WTC11 (cell line): ENCODE measurements around the gene RASL10A.

Experiments
- NR1H2 ChIP-seq: sonication (generic); formaldehyde crosslinking; IDR thresholded peaks from 2 replicates; pipeline ENCODE4 v1.9.0; 2021; ENCODE audit warnings: mild to moderate bottlenecking, moderate library complexity, missing genetic modification reagents
- TF ChIP-seq, protein P1 (sequence below): fragments of 200-600 bp; IDR thresholded peaks from 2 replicates; pipeline ENCODE4 v1.8.0; 2022; ENCODE audit warnings: antibody characterized with exemption
- TF ChIP-seq, protein P2 (sequence below): sonication (generic); formaldehyde crosslinking; IDR thresholded peaks from 2 replicates; pipeline ENCODE4 v1.8.0; 2022; ENCODE audit warnings: mild to moderate bottlenecking, missing genetic modification reagents

DNA sequence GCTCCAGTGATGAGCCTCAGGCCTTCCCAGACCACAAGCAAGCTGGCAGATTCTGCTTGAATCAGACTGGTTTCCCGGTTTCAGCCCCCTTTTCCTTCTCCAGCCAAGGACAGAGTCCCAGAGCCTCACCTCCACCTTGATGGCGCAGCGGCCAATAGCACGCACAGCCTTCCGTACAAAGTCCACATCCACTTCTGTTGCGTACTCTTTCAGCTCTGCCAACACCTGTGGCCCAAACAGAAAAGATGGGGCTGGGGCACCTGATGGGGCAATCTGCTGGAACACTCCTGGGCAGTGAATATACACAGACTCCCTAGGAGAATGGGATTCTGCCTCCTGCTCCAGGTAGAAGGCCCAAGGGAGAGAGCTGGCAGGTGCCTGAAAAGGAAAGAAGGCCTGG, 35.5 kb upstream of the RASL10A start:
- TF ChIP-seq, protein P1, sequence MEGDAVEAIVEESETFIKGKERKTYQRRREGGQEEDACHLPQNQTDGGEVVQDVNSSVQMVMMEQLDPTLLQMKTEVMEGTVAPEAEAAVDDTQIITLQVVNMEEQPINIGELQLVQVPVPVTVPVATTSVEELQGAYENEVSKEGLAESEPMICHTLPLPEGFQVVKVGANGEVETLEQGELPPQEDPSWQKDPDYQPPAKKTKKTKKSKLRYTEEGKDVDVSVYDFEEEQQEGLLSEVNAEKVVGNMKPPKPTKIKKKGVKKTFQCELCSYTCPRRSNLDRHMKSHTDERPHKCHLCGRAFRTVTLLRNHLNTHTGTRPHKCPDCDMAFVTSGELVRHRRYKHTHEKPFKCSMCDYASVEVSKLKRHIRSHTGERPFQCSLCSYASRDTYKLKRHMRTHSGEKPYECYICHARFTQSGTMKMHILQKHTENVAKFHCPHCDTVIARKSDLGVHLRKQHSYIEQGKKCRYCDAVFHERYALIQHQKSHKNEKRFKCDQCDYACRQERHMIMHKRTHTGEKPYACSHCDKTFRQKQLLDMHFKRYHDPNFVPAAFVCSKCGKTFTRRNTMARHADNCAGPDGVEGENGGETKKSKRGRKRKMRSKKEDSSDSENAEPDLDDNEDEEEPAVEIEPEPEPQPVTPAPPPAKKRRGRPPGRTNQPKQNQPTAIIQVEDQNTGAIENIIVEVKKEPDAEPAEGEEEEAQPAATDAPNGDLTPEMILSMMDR = no peak
- TF ChIP-seq NR1H2 (CRISPR knock-in tag) = no peak
- TF ChIP-seq, protein P2, sequence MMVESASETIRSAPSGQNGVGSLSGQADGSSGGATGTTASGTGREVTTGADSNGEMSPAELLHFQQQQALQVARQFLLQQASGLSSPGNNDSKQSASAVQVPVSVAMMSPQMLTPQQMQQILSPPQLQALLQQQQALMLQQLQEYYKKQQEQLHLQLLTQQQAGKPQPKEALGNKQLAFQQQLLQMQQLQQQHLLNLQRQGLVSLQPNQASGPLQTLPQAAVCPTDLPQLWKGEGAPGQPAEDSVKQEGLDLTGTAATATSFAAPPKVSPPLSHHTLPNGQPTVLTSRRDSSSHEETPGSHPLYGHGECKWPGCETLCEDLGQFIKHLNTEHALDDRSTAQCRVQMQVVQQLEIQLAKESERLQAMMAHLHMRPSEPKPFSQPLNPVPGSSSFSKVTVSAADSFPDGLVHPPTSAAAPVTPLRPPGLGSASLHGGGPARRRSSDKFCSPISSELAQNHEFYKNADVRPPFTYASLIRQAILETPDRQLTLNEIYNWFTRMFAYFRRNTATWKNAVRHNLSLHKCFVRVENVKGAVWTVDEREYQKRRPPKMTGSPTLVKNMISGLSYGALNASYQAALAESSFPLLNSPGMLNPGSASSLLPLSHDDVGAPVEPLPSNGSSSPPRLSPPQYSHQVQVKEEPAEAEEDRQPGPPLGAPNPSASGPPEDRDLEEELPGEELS (CRISPR knock-in tag) = no peak
